Sigmoid colon (tissue), 4 donors: ENCODE data around the gene WNK2.

Experiments used
- EP300 ChIP-seq, 4 donors: sonication (generic); formaldehyde crosslinking; IDR thresholded peaks; one replicate each; pipeline ENCODE4 v1.6.1; 2017; ENCODE audit warnings: antibody characterized with exemption in 4 of 4
- POLR2A ChIP-seq, 2 donors: fragments of 450-650 bp; IDR thresholded peaks; one replicate each; pipeline ENCODE4 v1.6.1; 2016; ENCODE audit warnings: antibody characterized with exemption in 2 of 2, mild to moderate bottlenecking in 2 of 2, moderate library complexity in 2 of 2
- POLR2AphosphoS5 ChIP-seq, 4 donors: sonication (generic); formaldehyde crosslinking; IDR thresholded peaks; one replicate each; pipeline ENCODE4 v1.6.1; 2017; ENCODE audit warnings: antibody characterized with exemption in 4 of 4
- TF ChIP-seq, protein P1 (sequence below), 4 experiments: fragments of 450-650 bp in 3 of 4; fragments of 200-600 bp in 1 of 4; IDR thresholded peaks; one replicate each; pipeline ENCODE4 v1.5.1; 2016 to 2019; ENCODE audit warnings: antibody characterized with exemption in 4 of 4, mild to moderate bottlenecking in 3 of 4, moderate library complexity in 2 of 4

DNA sequence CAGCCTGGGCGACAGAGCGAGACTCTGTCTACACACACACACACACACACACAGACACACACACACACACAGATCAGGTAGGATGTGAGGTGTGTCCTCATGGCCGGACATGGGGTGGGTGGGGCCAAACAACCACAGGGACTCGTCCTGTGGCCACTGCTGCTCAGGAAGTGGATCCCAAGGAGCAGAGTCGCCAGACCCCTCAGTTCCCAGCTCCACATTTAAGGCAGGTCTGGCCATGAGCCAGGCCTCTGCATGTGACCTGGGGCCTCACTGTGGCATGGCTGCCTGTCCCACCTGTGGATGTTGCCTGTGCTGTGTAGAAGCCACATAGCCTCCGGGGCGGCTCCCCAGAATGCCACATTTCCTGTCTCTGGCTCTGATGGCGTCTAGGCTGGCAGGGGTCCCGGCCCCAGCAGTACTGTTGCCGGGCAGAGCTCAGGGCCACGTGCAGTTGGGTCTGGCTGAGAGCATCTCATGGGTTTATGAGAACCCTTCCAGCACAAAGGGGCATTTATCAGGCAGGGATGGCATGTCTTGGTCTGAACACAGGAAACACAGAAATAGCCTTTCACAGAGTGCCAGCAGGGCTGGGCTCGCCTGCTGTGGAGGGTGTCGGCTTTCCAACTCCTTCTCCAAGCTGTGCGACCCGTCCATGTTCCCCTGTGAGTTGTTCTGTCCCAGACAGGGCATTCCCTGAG, 40.0 kb upstream of the WNK2 start:
- TF ChIP-seq POLR2A (IDR thresholded peaks at IDR 0.05), result no peak
- TF ChIP-seq, protein P1, sequence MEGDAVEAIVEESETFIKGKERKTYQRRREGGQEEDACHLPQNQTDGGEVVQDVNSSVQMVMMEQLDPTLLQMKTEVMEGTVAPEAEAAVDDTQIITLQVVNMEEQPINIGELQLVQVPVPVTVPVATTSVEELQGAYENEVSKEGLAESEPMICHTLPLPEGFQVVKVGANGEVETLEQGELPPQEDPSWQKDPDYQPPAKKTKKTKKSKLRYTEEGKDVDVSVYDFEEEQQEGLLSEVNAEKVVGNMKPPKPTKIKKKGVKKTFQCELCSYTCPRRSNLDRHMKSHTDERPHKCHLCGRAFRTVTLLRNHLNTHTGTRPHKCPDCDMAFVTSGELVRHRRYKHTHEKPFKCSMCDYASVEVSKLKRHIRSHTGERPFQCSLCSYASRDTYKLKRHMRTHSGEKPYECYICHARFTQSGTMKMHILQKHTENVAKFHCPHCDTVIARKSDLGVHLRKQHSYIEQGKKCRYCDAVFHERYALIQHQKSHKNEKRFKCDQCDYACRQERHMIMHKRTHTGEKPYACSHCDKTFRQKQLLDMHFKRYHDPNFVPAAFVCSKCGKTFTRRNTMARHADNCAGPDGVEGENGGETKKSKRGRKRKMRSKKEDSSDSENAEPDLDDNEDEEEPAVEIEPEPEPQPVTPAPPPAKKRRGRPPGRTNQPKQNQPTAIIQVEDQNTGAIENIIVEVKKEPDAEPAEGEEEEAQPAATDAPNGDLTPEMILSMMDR (IDR thresholded peaks at IDR 0.05), result no peak
- TF ChIP-seq POLR2AphosphoS5 (IDR thresholded peaks at IDR 0.05), result peak in 2 of 4 donors; percentile 22 to 24
- TF ChIP-seq EP300 (IDR thresholded peaks at IDR 0.05), result no peak
